Psoas muscle (tissue), 8 donors: Measurements from ENCODE around the gene SPPL2C. TPM values are rescaled to one million over a fixed set of nuclear protein-coding genes. Genes with fewer than 3 reads are reported as not detected.

Experiments used
- ATAC-seq, 4 donors: fragments of 200-7000 bp; cut with Tn5 transposase; one replicate each; pipeline ENCODE4 v1.9.1; 2020; ENCODE audit warnings: moderate library complexity in 3 of 4, mild to moderate bottlenecking in 2 of 4
- DNase-seq, 2 donors: peaks; one replicate each; pipeline ENCODE4 v3.0.0-alpha.2; 2020
- H3K27ac ChIP-seq: fragments of 200-600 bp; one replicate; pipeline ENCODE4 v1.8.0; 2022
- H3K27me3 ChIP-seq, 3 donors: fragments of 200-600 bp in 1 of 3; one replicate each; pipeline versions ENCODE4 v1.6.1 to v1.8.0; 2013 to 2022; ENCODE audit warnings: low read length in 2 of 3, mild to moderate bottlenecking in 2 of 3, moderate library complexity in 1 of 3; ENCODE audit not compliant: insufficient read depth in 3 of 3
- H3K36me3 ChIP-seq, 2 donors: fragments of 200-600 bp in 1 of 2; one replicate each; pipeline versions ENCODE4 v1.6.1 to v1.8.0; 2013 to 2022; ENCODE audit warnings: low read depth in 1 of 2, mild to moderate bottlenecking in 1 of 2, moderate library complexity in 1 of 2; ENCODE audit not compliant: insufficient read depth in 1 of 2
- H3K4me1 ChIP-seq: fragments of 200-600 bp; one replicate; pipeline ENCODE4 v1.8.0; 2022
- H3K4me3 ChIP-seq: fragments of 200-600 bp; one replicate; pipeline ENCODE4 v1.8.0; 2022; ENCODE audit warnings: mild to moderate bottlenecking
- H3K9me3 ChIP-seq: fragments of 200-600 bp; one replicate; pipeline ENCODE4 v1.8.0; 2022
- CTCF ChIP-seq: fragments of 200-600 bp; IDR thresholded peaks from one replicate; pipeline ENCODE4 v1.8.0; 2022; ENCODE audit warnings: antibody characterized with exemption
- WGBS, 3 donors: extraction: QIAGEN DNeasy Blood & Tissue Kit; methylation state at CpG; one replicate each; pipeline versions ENCODE4 v1.1.6 to v1.1.7; 2013; 5-methylcytosine and 5-hydroxymethylcytosine counted together
- intact Hi-C, 2 donors: fragments of 100-400 bp; cut with DNase I; formaldehyde crosslinking; loops; one replicate each; pipeline versions ENCODE4 v1.11.0 to v1.14.2; 2022
- polyA plus RNA-seq, 3 donors: library from polyadenylated mRNA; stranded (reverse); fragments of 200-250 nt; gene quantifications; one replicate each; pipeline ENCODE4 v1.2.3, GENCODE V29; 2013
- total RNA-seq, 4 donors: library from RNA; stranded (reverse); fragmentation: NEBNext Ultra II Directional in 2 of 4; extraction: Animal tissue kit (Norgen Biotek cat#: 25700) in 2 of 4; gene quantifications; one replicate each; pipeline versions ENCODE4 v1.2.1 to v1.2.4, GENCODE V29; 2021 to 2023
- donor health status: healthy with polysubstance abuse.
- donor health status: DM: no; HTN: no; CAD: no; lungs with moderate emphysema.
- donor health status: Bipolar disorder and iron deficiency.
- donor health status: healthy.
- donor health status: DM: yes; HTN: yes; CAD: no.
- donor health status: DM: no; HTN: no; CAD: no.
- donor health status: DM: no; HTN: no; CAD: no.
- donor health status: DM: yes; HTN: yes; CAD: no.

Gene SPPL2C
- total and polyA plus RNA-seq, 7 donors: not detected

GRCh38 chr17:45815752-45816151 lies 28.9 kb upstream of the SPPL2C start:
- DNase-seq: no peak

GRCh38 chr17:45818041-45818440 lies 26.6 kb upstream of the SPPL2C start:
- peaks cover 4% of the 10 kb centered on the region for H3K4me1 ChIP-seq
- ATAC-seq (no peak), DNase-seq (no peak)
- no peaks in the 10 kb centered on the region for H3K9me3 ChIP-seq
- no peaks in the 10 kb centered on the region for H3K27me3 ChIP-seq
- 73 to 78% (median 76%) methylated on average over 6 of the region's 6 CpGs for WGBS, 3 donors
- intact Hi-C loops: no loop called here
- H3K4me3 ChIP-seq: no peak overlapping the region
- H3K27ac ChIP-seq: no peak overlapping the region
- H3K36me3 ChIP-seq: no peaks in the 10 kb centered on the region
- TF ChIP-seq CTCF: no peak

More at GRCh38 chr17:45815752-45816151, 28.9 kb upstream of the SPPL2C start:
- H3K4me1 ChIP-seq: peaks cover 4% of the 10 kb centered on the region
- no peaks in the 10 kb centered on the region for H3K9me3 ChIP-seq
- no peak overlapping the region for H3K27ac ChIP-seq
- no peak overlapping the region for H3K4me3 ChIP-seq
- intact Hi-C loops: no loop called here
- no peaks in the 10 kb centered on the region for H3K27me3 ChIP-seq
- no peak for TF ChIP-seq CTCF
- WGBS, 3 donors: 90 to 94% (median 92%) methylated on average over 6 of the region's 6 CpGs
- ATAC-seq: no peak
- H3K36me3 ChIP-seq: no peaks in the 10 kb centered on the region

GRCh38 chr17:45818699-45819098 lies 26.0 kb upstream of the SPPL2C start:
- 67 to 77% (median 76%) methylated on average over 4 of the region's 4 CpGs for WGBS, 3 donors
- ATAC-seq: no peak

GRCh38 chr17:45819632-45820031 lies 25.0 kb upstream of the SPPL2C start:
- TF ChIP-seq CTCF: no peak
- H3K9me3 ChIP-seq: no peaks in the 10 kb centered on the region
- H3K4me1 ChIP-seq: peaks cover 3% of the 10 kb centered on the region
- H3K27ac ChIP-seq: no peak overlapping the region
- H3K27me3 ChIP-seq: peaks cover 0 to 3% (median 0%) of the 10 kb centered on the region in 3 donors
- ATAC-seq: no peak
- intact Hi-C loops: no loop called here
- H3K36me3 ChIP-seq: no peaks in the 10 kb centered on the region
- 79 to 88% (median 87%) methylated on average over 6 of the region's 6 CpGs for WGBS, 3 donors
- no peak for DNase-seq
- H3K4me3 ChIP-seq: no peak overlapping the region

More at GRCh38 chr17:45818699-45819098, 26.0 kb upstream of the SPPL2C start:
- Histone ChIP-seq H3K4me3 (no peak overlapping the region), H3K4me1 (peaks cover 4% of the 10 kb centered on the region), H3K27me3 (peaks cover 0 to 2% (median 0%) of the 10 kb centered on the region in 3 donors), H3K9me3 (no peaks in the 10 kb centered on the region), H3K36me3 (no peaks in the 10 kb centered on the region), H3K27ac (no peak overlapping the region)
- DNase-seq: no peak
- intact Hi-C loops: no loop called here
- TF ChIP-seq CTCF: no peak
